H1 (cell line): Measurements from ENCODE around the gene NHLH2. TPM values are rescaled to one million over a fixed set of nuclear protein-coding genes. Genes with fewer than 3 reads are reported as not detected.

Experiments
- CTCF ChIA-PET: fragments of 300-600 bp; sonication (Branson Sonifier 250); formaldehyde crosslinking; loops from one replicate; lab custom pipeline; 2021; ENCODE audit not compliant: partially characterized antibody; lab: Charles Lee
- POLR2A ChIA-PET: fragments of 300-600 bp; sonication (Branson Sonifier 250); formaldehyde crosslinking; loops from one replicate; lab custom pipeline; 2021; ENCODE audit warnings: inconsistent platforms; ENCODE audit not compliant: partially characterized antibody; lab: Charles Lee
- DNase-seq, 2 experiments: peaks; one replicate each; pipeline versions ENCODE4 v3.0.0 to v3.0.0-alpha.2; 2010 to 2022; ENCODE audit warnings: low spot score in 2 of 2, low read depth in 1 of 2, mixed read lengths in 1 of 2
- FAIRE-seq: peaks from 2 replicates; lab custom pipeline; 2011; peaks lifted over from hg19 to GRCh38; lab: Jason Lieb, UNC
- H2AFZ ChIP-seq: 2 replicates; pipeline ENCODE4 v1.8.1; 2012; ENCODE audit warnings: low read length, inconsistent platforms
- H2AK5ac ChIP-seq: 2 replicates; pipeline ENCODE4 v1.6.1; 2013; ENCODE audit warnings: low read depth, low read length
- H2BK120ac ChIP-seq: replicated peaks from 2 replicates; pipeline ENCODE3; 2013; ENCODE audit warnings: low read depth, low read length, inconsistent platforms
- H2BK12ac ChIP-seq: 2 replicates; pipeline ENCODE4 v1.6.1; 2013; ENCODE audit warnings: low read depth, low read length
- H2BK15ac ChIP-seq: 2 replicates; pipeline ENCODE4 v1.6.1; 2013; ENCODE audit warnings: low read length
- H2BK20ac ChIP-seq: 2 replicates; pipeline ENCODE4 v1.6.1; 2013; ENCODE audit warnings: low read length
- H2BK5ac ChIP-seq: 2 replicates; pipeline ENCODE4 v1.6.1; 2013; ENCODE audit warnings: low read depth, low read length
- H3K14ac ChIP-seq: 2 replicates; pipeline ENCODE4 v1.6.1; 2013; ENCODE audit warnings: inconsistent platforms; ENCODE audit not compliant: insufficient read length
- H3K18ac ChIP-seq: 2 replicates; pipeline ENCODE4 v1.6.1; 2013; ENCODE audit warnings: low read length; ENCODE audit errors: extremely low read depth
- H3K23ac ChIP-seq: 2 replicates; pipeline ENCODE4 v1.6.1; 2013; ENCODE audit warnings: inconsistent platforms; ENCODE audit not compliant: insufficient read length
- H3K23me2 ChIP-seq: 2 replicates; pipeline ENCODE4 v1.6.1; 2013; ENCODE audit warnings: low read depth, low read length
- H3K27ac ChIP-seq: 2 replicates; pipeline ENCODE4 v1.6.1; 2011; ENCODE audit warnings: low read depth, low read length, inconsistent platforms
- H3K27me3 ChIP-seq, 4 experiments: replicated peaks in 1 of 4; 1 replicate in 1 of 4; 2 replicates in 3 of 4; pipeline versions ENCODE4 v1.6.1 to v1.8.1; 2011 to 2013; ENCODE audit warnings: low read length in 3 of 4, mild to moderate bottlenecking in 3 of 4, inconsistent platforms in 2 of 4, mixed read lengths in 2 of 4, moderate library complexity in 1 of 4; ENCODE audit not compliant: control insufficient read depth in 3 of 4, insufficient read depth in 3 of 4; ENCODE audit errors: extremely low read depth in 1 of 4
- H3K36me3 ChIP-seq, 4 experiments: 2 replicates each; pipeline versions ENCODE4 v1.6.1 to v1.8.1; 2011 to 2013; ENCODE audit warnings: mild to moderate bottlenecking in 4 of 4, low read length in 3 of 4, moderate library complexity in 2 of 4, control low read depth in 1 of 4, inconsistent platforms in 1 of 4; ENCODE audit not compliant: insufficient read depth in 4 of 4, control insufficient read depth in 2 of 4
- H3K4ac ChIP-seq: replicated peaks from 2 replicates; pipeline ENCODE3; 2013; ENCODE audit warnings: low read length, low read depth, mixed read lengths, inconsistent platforms; ENCODE audit not compliant: insufficient read length
- H3K4me1 ChIP-seq, 4 experiments: replicated peaks in 1 of 4; 1 replicate in 1 of 4; 2 replicates in 3 of 4; pipeline versions ENCODE4 v1.6.1 to v1.8.1; 2011 to 2013; ENCODE audit warnings: low read length in 3 of 4, inconsistent platforms in 2 of 4, mixed read lengths in 1 of 4; ENCODE audit not compliant: insufficient read depth in 4 of 4, control insufficient read depth in 3 of 4
- H3K4me2 ChIP-seq, 2 experiments: 2 replicates each; pipeline versions ENCODE4 v1.6.1 to v1.8.1; 2011 to 2013; ENCODE audit warnings: low read depth in 2 of 2, low read length in 2 of 2, control low read depth in 1 of 2, inconsistent platforms in 1 of 2, mild to moderate bottlenecking in 1 of 2; ENCODE audit not compliant: insufficient read depth in 1 of 2
- H3K4me3 ChIP-seq, 4 experiments: fragments of 200-600, 300-600 bp in 1 of 4; sonication (generic), shearing (Covaris generic), sonication (Bioruptor Twin) in 1 of 4; 2 replicates each; pipeline versions ENCODE4 v1.5.1 to v1.8.1; 2011 to 2016; ENCODE audit warnings: low read length in 4 of 4, low read depth in 3 of 4, control low read depth in 2 of 4, inconsistent platforms in 2 of 4, mild to moderate bottlenecking in 2 of 4, mixed read lengths in 1 of 4, moderate library complexity in 1 of 4; ENCODE audit not compliant: insufficient read depth in 2 of 4; ENCODE audit errors: extremely low read depth in 1 of 4
- H3K56ac ChIP-seq: replicated peaks from 2 replicates; pipeline ENCODE3; 2013; ENCODE audit warnings: low read depth, mild to moderate bottlenecking, mixed read lengths, low read length, inconsistent platforms; ENCODE audit not compliant: insufficient read length
- H3K79me1 ChIP-seq: 2 replicates; pipeline ENCODE4 v1.6.1; 2013; ENCODE audit warnings: low read depth, low read length, control low read depth
- H3K79me2 ChIP-seq, 2 experiments: 2 replicates each; pipeline versions ENCODE4 v1.6.1 to v1.8.1; 2012 to 2013; ENCODE audit warnings: low read length in 2 of 2, mild to moderate bottlenecking in 2 of 2, inconsistent platforms in 1 of 2; ENCODE audit not compliant: insufficient read depth in 2 of 2, control insufficient read depth in 1 of 2
- H3K9ac ChIP-seq, 4 experiments: replicated peaks in 1 of 4; 1 replicate in 1 of 4; 2 replicates in 3 of 4; pipeline versions ENCODE4 v1.6.1 to v1.8.1; 2011 to 2013; ENCODE audit warnings: low read depth in 3 of 4, low read length in 3 of 4, control low read depth in 2 of 4, mild to moderate bottlenecking in 2 of 4, moderate library complexity in 2 of 4, inconsistent platforms in 1 of 4; ENCODE audit errors: extremely low read depth in 1 of 4
- H3K9me3 ChIP-seq, 2 experiments: 2 replicates each; pipeline versions ENCODE4 v1.6.1 to v1.8.1; 2012 to 2013; ENCODE audit warnings: mild to moderate bottlenecking in 2 of 2, moderate library complexity in 2 of 2, control low read depth in 1 of 2, inconsistent platforms in 1 of 2, low read depth in 1 of 2, low read length in 1 of 2, mixed read lengths in 1 of 2; ENCODE audit not compliant: insufficient read depth in 2 of 2
- H4K20me1 ChIP-seq, 2 experiments: replicated peaks in 1 of 2; 2 replicates each; pipeline versions ENCODE3 to v1.8.1; 2011 to 2013; ENCODE audit warnings: inconsistent platforms in 2 of 2, low read length in 2 of 2, mild to moderate bottlenecking in 1 of 2; ENCODE audit not compliant: insufficient read depth in 2 of 2, control insufficient read depth in 1 of 2
- H4K5ac ChIP-seq: 2 replicates; pipeline ENCODE4 v1.6.1; 2013; ENCODE audit warnings: low read length, low read depth, mixed read lengths, inconsistent platforms; ENCODE audit not compliant: insufficient read length
- H4K8ac ChIP-seq: 2 replicates; pipeline ENCODE4 v1.8.0; 2013; ENCODE audit warnings: mild to moderate bottlenecking, moderate library complexity, low read length, inconsistent platforms; ENCODE audit not compliant: insufficient read depth; ENCODE audit errors: extremely low read depth
- H4K91ac ChIP-seq: replicated peaks from 2 replicates; pipeline ENCODE3; 2013; ENCODE audit warnings: low read length, mixed read lengths, inconsistent platforms; ENCODE audit not compliant: insufficient read length
- CBX5 ChIP-seq: fragments of 300-800, 300-1000 bp; sonication (generic); IDR thresholded peaks from 2 replicates; pipeline ENCODE4 v1.7.1; 2016; ENCODE audit warnings: antibody characterized with exemption, low read length, low read depth
- GTF2F1 ChIP-seq: IDR thresholded peaks from 2 replicates; pipeline ENCODE4 v1.6.1; 2012; ENCODE audit warnings: low read depth, low read length, improper control_type of control experiment, borderline replicate concordance
- HDAC6 ChIP-seq: IDR thresholded peaks from one replicate; pipeline ENCODE4 v1.7.1; 2012; ENCODE audit warnings: low read depth, mild to moderate bottlenecking, inconsistent platforms, low read length, moderate library complexity
- RAD21 ChIP-seq, 2 experiments: IDR thresholded peaks in 1 of 2; conservative IDR thresholded peaks in 1 of 2; 2 replicates each; pipeline ENCODE4 v1.6.1; 2011; ENCODE audit warnings: low read depth in 2 of 2, low read length in 2 of 2, improper control_type of control experiment in 1 of 2, inconsistent platforms in 1 of 2, mild to moderate bottlenecking in 1 of 2, moderate library complexity in 1 of 2
- RNF2 ChIP-seq: fragments of 200-900, 300-1000 bp; sonication (generic); IDR thresholded peaks from 2 replicates; pipeline ENCODE4 v1.7.1; 2016; ENCODE audit warnings: borderline replicate concordance, low read depth, mild to moderate bottlenecking, antibody characterized with exemption, low read length; ENCODE audit not compliant: poor library complexity, severe bottlenecking; ENCODE audit errors: missing control alignments
- WGBS, 2 experiments: shearing (Covaris generic) in 1 of 2; methylation state at CpG; one replicate each; pipeline versions ENCODE4 v1.1.6 to v1.1.7; 2013 to 2015; ENCODE audit warnings: low lambda C conversion rate in 2 of 2, mixed read lengths in 2 of 2, inconsistent platforms in 1 of 2, low coverage in 1 of 2, missing lambda C conversion rate in 1 of 2; ENCODE audit not compliant: insufficient replicate concordance in 2 of 2, insufficient coverage in 1 of 2, insufficient read length in 1 of 2; ENCODE audit errors: extremely low coverage in 1 of 2, missing lambda C conversion rate in 1 of 2; 5-methylcytosine and 5-hydroxymethylcytosine counted together
- polyA plus RNA-seq, 7 experiments: library from polyadenylated mRNA; depleted of rRNA in 3 of 7; stranded (reverse) in 5 of 7; unstranded in 2 of 7; fragments of >200 nt in 5 of 7; fragments of 200-250 nt in 2 of 7; gene quantifications; 1 replicate in 5 of 7; 2 replicates in 1 of 7; 4 replicates in 1 of 7; pipeline versions ENCODE4 v1.2.1 to v1.2.3, GENCODE V29; 2011 to 2013; ENCODE audit warnings: missing spikeins in 2 of 7, mixed read lengths in 2 of 7
- total RNA-seq: library from RNA; stranded (reverse); fragmentation: NEBNext Ultra II Directional; extraction: Animal tissue kit (Norgen Biotek cat#: 25700); gene quantifications from 2 replicates; pipeline ENCODE4 v1.2.1, GENCODE V29; 2021

Gene NHLH2
- total and polyA plus RNA-seq, 2 of the 8 experiments (the other 6 are each of a cell fraction or from before 2014, with no cell fraction given): 0.92 to 1.1 TPM

DNA sequence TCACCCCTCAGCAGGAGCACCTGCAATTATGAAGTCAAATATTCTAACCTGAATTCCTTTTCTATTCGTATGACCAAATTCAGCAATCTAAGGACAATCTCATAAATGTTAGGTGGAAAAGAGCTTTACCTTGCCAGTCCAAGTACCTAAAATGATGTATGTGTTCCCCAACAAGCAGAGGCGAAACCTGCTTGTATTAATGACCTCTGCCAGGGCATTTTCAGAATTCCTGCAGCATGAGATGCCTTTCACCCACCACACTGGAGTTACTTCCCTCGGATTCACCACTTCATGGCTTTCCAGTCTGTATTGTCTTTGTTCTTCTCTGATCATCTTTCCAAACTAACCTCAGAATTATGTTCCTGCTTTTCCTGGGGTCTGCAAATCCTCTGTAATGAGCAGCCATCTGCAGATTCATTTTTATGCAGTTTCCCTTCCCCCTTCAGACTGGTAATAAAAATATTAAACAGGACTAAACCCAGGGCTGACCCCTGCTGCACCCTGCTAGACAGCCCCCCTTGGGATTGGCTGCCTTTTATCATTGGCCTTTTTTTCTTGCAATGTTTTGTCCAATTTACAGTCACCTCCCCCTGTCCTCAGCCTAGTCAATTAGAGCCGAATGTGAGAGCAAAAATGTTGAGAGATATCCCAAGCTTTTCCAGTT is 45.8 kb downstream of the NHLH2 start:
- Histone ChIP-seq H2BK15ac (no peak overlapping the region), H2AK5ac (no peak overlapping the region), H3K23ac (no peak overlapping the region), H3K79me1 (no peaks in the 10 kb centered on the region), H2AFZ (peak overlapping the region; percentile 66; the same call in 1 of the 2 replicates), H3K4me3 (no peak overlapping the region), H3K4ac (no peak overlapping the region), H3K56ac (no peak overlapping the region), H3K79me2 (no peaks in the 10 kb centered on the region), H2BK12ac (no peak overlapping the region), H4K20me1 (no peaks in the 10 kb centered on the region), H3K27me3 (no peaks in the 10 kb centered on the region), H3K27ac (no peak overlapping the region), H3K4me1 (peaks cover 0 to 6% (median 3%) of the 10 kb centered on the region in 4 experiments; a peak in 2 of 7 replicates), H4K8ac (no peak overlapping the region), H3K18ac (no peak overlapping the region), H3K9ac (no peak overlapping the region), H3K23me2 (no peaks in the 10 kb centered on the region), H4K5ac (no peak overlapping the region), H2BK120ac (no peak overlapping the region), H2BK5ac (no peak overlapping the region), H3K14ac (no peak overlapping the region), H3K36me3 (no peaks in the 10 kb centered on the region), H2BK20ac (no peak overlapping the region), H4K91ac (no peak overlapping the region), H3K4me2 (no peak overlapping the region), H3K9me3 (no peaks in the 10 kb centered on the region)
- ChIA-PET POLR2A (no interaction called here), CTCF (interaction anchor here (1.3 kb wide), 1 partner anchor 12 kb away, joined by 3 read pairs; no protein-coding TSS in a partner anchor)
- FAIRE-seq (no peak), DNase-seq (no peak)
- WGBS, 2 experiments: 57% methylated on average over 4 of the region's 4 CpGs; no CpG with 5 or more reads in 1 of the 2 experiments
- no peak for TF ChIP-seq GTF2F1
- no peak for TF ChIP-seq RNF2
- TF ChIP-seq RAD21 (IDR thresholded peaks at IDR 0.05 in 1 of 2, conservative IDR thresholded peaks at IDR 0.05 in 1 of 2; ENCODE audit: low read depth in 2 of 2, low read length in 2 of 2): no peak
- no peak for TF ChIP-seq CBX5
- TF ChIP-seq HDAC6: no peak
